ENCODE data around the gene LCN1.
"Not testable (repeated sequence)": the region's sequence is repeated elsewhere in the genome, so short reads cannot be mapped to it uniquely, and the experiment has no call there.

The LCN1 gene

GRCh38 chr9:135549478-135550343 is 28.5 kb downstream of the LCN1 start:
- DNase-seq: not testable (repeated sequence)

- DNase-seq: no peak
Observed at GRCh38 chr9:135550344-135550918, 29.2 kb downstream of the LCN1 start.

- DNase-seq: no peak
Observed at GRCh38 chr9:135551031-135551430, 29.8 kb downstream of the LCN1 start.

GRCh38 chr9:135551456-135551855 is 30.2 kb downstream of the LCN1 start:
- no peak for DNase-seq

GRCh38 chr9:135552021-135552697 is 30.9 kb downstream of the LCN1 start:
- DNase-seq: no peak

GRCh38 chr9:135552698-135553171 is 31.5 kb downstream of the LCN1 start:
- DNase-seq: no peak

GRCh38 chr9:135554718-135555117 is 33.5 kb downstream of the LCN1 start:
- DNase-seq: no peak

- no peak for DNase-seq
Observed at GRCh38 chr9:135555203-135555602, 34.0 kb downstream of the LCN1 start.

GRCh38 chr9:135555910-135556309 is 34.7 kb downstream of the LCN1 start:
- no peak for DNase-seq

- DNase-seq: no peak
Observed at GRCh38 chr9:135559606-135560005, 38.4 kb downstream of the LCN1 start.

- DNase-seq: no peak
Observed at GRCh38 chr9:135561391-135562234, 40.4 kb downstream of the LCN1 start, which contains the start of gene PAEP. TSS of gene PAEP (plus strand) at chr9:135561756.

GRCh38 chr9:135562235-135562745 is 41.0 kb downstream of the LCN1 start:
- DNase-seq: no peak

GRCh38 chr9:135563039-135563476 is 41.8 kb downstream of the LCN1 start:
- DNase-seq: no peak

- DNase-seq: no peak
Observed at GRCh38 chr9:135563858-135564257, 42.6 kb downstream of the LCN1 start.

- no peak for DNase-seq
Observed at GRCh38 chr9:135565141-135565628, 43.9 kb downstream of the LCN1 start.

- no peak for DNase-seq
Observed at GRCh38 chr9:135565636-135566035, 44.4 kb downstream of the LCN1 start.

- DNase-seq: no peak
Observed at GRCh38 chr9:135566552-135566951, 45.3 kb downstream of the LCN1 start.

- DNase-seq: no peak
Observed at GRCh38 chr9:135567311-135567710, 46.1 kb downstream of the LCN1 start.

GRCh38 chr9:135568026-135568425 is 46.8 kb downstream of the LCN1 start:
- no peak for DNase-seq

GRCh38 chr9:135570456-135570855 is 49.2 kb downstream of the LCN1 start:
- DNase-seq: no peak

- DNase-seq: no peak
Observed at GRCh38 chr9:135572233-135572632, 51.0 kb downstream of the LCN1 start.

GRCh38 chr9:135573124-135573523 is 51.9 kb downstream of the LCN1 start:
- DNase-seq: no peak

Measured in NCI-H446 (cell line).